ENCODE measurements around the gene IFT81.
"Not testable (repeated sequence)": the region's sequence is repeated elsewhere in the genome, so short reads cannot be mapped to it uniquely, and the experiment has no call there.

DNA sequence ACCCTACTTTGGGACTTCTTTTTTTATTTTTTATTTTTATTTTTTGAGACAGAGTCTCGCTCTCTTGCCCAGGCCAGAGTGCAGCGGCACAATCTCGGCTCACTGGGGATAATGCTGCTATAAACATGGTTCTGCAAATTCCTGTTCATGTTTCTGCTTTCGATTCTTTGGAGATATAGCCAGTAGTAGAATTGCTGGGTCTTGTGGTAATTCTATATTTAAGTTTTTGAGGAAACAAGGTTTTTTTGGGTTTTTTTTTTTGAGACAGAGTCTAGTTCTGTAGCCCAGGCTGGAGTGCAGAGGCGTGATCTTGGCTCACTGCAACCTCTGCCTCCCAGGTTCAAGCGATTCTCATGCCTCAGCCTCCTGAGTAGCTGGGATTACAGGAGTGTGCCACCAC, 35.9 kb upstream of the IFT81 start:
- TF ChIP-seq CTCF (IDR thresholded peaks at IDR 0.05); KAT7 (CRISPR knock-in tag; IDR thresholded peaks at IDR 0.05; ENCODE audit: borderline replicate concordance); IRF2 (CRISPR knock-in tag; IDR thresholded peaks at IDR 0.05; ENCODE audit: borderline replicate concordance, low read depth); MAX (CRISPR knock-in tag; IDR thresholded peaks at IDR 0.05); HMGXB4 (CRISPR knock-in tag; IDR thresholded peaks at IDR 0.05); ZNF416 (CRISPR knock-in tag; IDR thresholded peaks at IDR 0.05): not testable (repeated sequence)
